NB4 (cell line): ENCODE measurements around the gene OSBPL1A.
"Not testable (repeated sequence)": the region's sequence is repeated elsewhere in the genome, so short reads cannot be mapped to it uniquely, and the experiment has no call there.

Experiments used
- DNase-seq: peaks from one replicate; pipeline ENCODE4 v3.0.0; 2010; ENCODE audit warnings: low read depth
- H3K4me3 ChIP-seq: one replicate; pipeline ENCODE4 v1.5.1; 2011; ENCODE audit warnings: mild to moderate bottlenecking, low read depth, low read length, moderate library complexity
- MAX ChIP-seq: IDR thresholded peaks from 2 replicates; pipeline ENCODE4 v1.6.1; 2011; ENCODE audit warnings: low read depth, low read length
- MYC ChIP-seq: IDR thresholded peaks from 2 replicates; pipeline ENCODE4 v1.6.1; 2011; ENCODE audit warnings: low read depth, low read length
- POLR2A ChIP-seq: IDR thresholded peaks from 2 replicates; pipeline ENCODE4 v1.6.1; 2011; ENCODE audit warnings: mild to moderate bottlenecking; ENCODE audit not compliant: insufficient read length; ENCODE audit errors: extremely low read depth
- TF ChIP-seq, protein P1 (sequence below): IDR thresholded peaks from one replicate; pipeline ENCODE4 v1.5.1; 2012; ENCODE audit warnings: low read depth, low read length

OSBPL1A gene

DNA sequence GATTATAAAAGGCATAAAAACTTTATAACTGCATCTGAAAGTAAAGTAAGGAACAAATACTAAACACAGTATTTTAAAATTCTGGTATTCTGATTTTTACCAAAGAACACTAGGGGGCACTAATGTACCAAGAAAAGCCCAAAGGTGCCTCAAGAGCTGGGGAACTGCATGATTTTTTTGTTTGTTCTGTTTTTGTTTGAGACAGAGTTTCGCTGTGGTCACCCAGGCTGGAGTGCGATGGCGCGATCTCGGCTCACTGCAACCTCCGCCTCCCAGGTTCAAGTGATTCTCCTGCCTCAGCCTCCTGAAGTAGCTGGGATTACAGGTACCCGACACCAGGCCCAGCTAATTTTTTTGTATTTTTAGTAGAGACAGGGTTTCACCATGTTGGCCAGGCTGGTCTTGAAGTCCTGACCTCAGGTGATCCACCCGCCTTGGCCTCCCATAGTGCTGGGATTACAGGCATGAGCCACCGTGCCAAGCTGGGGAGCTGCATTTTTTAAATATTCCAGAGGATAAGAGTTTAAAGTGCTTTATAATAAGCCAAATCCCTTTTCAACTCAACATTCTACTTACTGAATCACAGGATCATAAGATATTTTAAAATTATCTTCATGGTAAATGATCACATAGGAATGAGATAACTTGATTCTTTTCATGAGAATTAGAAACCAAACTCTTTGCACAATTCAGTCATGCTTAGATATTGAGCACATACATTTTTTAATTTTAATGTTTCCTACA is 37.7 kb downstream of the OSBPL1A start:
- DNase-seq, result peak; percentile 70
- TF ChIP-seq, protein P1, sequence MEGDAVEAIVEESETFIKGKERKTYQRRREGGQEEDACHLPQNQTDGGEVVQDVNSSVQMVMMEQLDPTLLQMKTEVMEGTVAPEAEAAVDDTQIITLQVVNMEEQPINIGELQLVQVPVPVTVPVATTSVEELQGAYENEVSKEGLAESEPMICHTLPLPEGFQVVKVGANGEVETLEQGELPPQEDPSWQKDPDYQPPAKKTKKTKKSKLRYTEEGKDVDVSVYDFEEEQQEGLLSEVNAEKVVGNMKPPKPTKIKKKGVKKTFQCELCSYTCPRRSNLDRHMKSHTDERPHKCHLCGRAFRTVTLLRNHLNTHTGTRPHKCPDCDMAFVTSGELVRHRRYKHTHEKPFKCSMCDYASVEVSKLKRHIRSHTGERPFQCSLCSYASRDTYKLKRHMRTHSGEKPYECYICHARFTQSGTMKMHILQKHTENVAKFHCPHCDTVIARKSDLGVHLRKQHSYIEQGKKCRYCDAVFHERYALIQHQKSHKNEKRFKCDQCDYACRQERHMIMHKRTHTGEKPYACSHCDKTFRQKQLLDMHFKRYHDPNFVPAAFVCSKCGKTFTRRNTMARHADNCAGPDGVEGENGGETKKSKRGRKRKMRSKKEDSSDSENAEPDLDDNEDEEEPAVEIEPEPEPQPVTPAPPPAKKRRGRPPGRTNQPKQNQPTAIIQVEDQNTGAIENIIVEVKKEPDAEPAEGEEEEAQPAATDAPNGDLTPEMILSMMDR, result peak; percentile 37
- not testable (repeated sequence) for H3K4me3 ChIP-seq

GRCh38 chr18:24354278-24354677 is 43.3 kb downstream of the OSBPL1A start:
- no peak overlapping the region for H3K4me3 ChIP-seq
- TF ChIP-seq POLR2A (no peak), MAX (no peak), MYC (no peak)
- TF ChIP-seq, protein P1, result no peak
- DNase-seq, result no peak

GRCh38 chr18:24346254-24346653 is 51.4 kb downstream of the OSBPL1A start:
- no peak overlapping the region for H3K4me3 ChIP-seq
- TF ChIP-seq, protein P1, result no peak
- TF ChIP-seq MAX (no peak), MYC (no peak), POLR2A (no peak)
- no peak for DNase-seq

- DNase-seq, result no peak
- H3K4me3 ChIP-seq, result no peak overlapping the region
- TF ChIP-seq MYC (no peak), POLR2A (no peak), MAX (no peak)
- TF ChIP-seq, protein P1, result no peak
Measured at GRCh38 chr18:24344509-24344908, 53.1 kb downstream of the OSBPL1A start.

GRCh38 chr18:24342347-24342746 is 55.3 kb downstream of the OSBPL1A start:
- DNase-seq, result no peak
- TF ChIP-seq MYC (no peak), POLR2A (no peak), MAX (no peak)
- TF ChIP-seq, protein P1, result no peak
- no peak overlapping the region for H3K4me3 ChIP-seq

DNA sequence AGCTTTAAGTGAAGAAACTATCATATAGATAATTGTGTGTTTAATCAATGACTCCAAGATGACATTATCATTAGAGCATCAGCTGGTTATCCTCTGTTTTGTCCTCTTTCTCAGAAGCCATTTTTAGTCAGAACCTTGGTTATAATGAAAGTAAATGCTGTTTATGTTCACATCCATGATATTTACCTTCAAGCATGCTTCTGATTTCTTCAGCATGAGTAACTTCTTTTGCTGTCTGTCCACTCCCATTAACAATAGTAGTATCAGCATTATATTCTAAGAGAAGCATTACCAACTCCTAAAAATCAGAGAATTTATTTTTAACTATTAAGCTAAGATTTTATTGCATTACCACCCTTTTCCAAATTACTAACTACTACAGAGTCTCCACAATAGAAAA is 56.3 kb downstream of the OSBPL1A start:
- no peak for DNase-seq
- H3K4me3 ChIP-seq, result no peak overlapping the region
- no peak for TF ChIP-seq MAX
- no peak for TF ChIP-seq POLR2A
- no peak for TF ChIP-seq MYC
- TF ChIP-seq, protein P1, result no peak
